Measurements from ENCODE around the gene MEF2A. TPM values are rescaled to one million over a fixed set of nuclear protein-coding genes. Genes with fewer than 3 reads are reported as not detected.

MEF2A gene
- total RNA-seq, 2 donors from 2014 or later, result 164 to 168 TPM

DNA sequence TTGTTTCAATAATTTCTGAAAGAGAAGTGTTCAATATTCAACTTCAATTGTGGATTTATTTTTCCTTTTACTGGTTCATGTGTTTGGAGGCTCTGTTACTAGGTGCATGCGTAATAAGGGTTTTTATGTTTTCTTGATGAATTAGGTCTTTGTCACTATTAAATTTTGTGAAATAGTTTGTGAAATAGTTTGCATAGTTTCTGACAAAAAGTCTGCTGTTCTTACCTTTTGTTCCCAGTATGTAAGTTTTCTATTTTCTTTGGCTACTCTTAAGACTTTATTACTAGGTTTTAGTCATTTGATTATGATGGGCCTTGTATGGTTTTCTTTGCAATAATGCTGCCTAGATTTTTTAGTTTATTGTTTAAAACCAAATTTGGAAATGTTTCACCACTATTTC is 38.0 kb downstream of the MEF2A start:
- peak overlapping the region; percentile 15 to 20 for H3K27ac ChIP-seq
- H3K4me1 ChIP-seq (ENCODE audit: control insufficient read depth in 1 of 2, low read depth in 2 of 2), result peaks cover 25 to 37% of the 10 kb centered on the region in 2 donors
- no peak for TF ChIP-seq CTCF (IDR thresholded peaks at IDR 0.05)
- H3K4me3 ChIP-seq, result no peak overlapping the region
- H3K36me3 ChIP-seq, result peaks cover 5% of the 10 kb centered on the region
- H3K9me3 ChIP-seq, result no peaks in the 10 kb centered on the region
- no peak for DNase-seq (ENCODE audit: low spot score)
- H3K27me3 ChIP-seq (replicated peaks; ENCODE audit: insufficient read depth), result no peaks in the 10 kb centered on the region
- ATAC-seq (ENCODE audit: insufficient number of reproducible peaks, low FRiP score, low read depth), result no peak

- H3K4me1 ChIP-seq (ENCODE audit: control insufficient read depth in 1 of 2, low read depth in 2 of 2), result peaks cover 25 to 37% of the 10 kb centered on the region in 2 donors
- ATAC-seq (ENCODE audit: insufficient number of reproducible peaks, low FRiP score, low read depth), result no peak
- H3K9me3 ChIP-seq, result no peaks in the 10 kb centered on the region
- no peak for DNase-seq (ENCODE audit: low spot score)
- no peak for TF ChIP-seq CTCF (IDR thresholded peaks at IDR 0.05)
- H3K27me3 ChIP-seq (replicated peaks; ENCODE audit: insufficient read depth), result no peaks in the 10 kb centered on the region
- H3K27ac ChIP-seq, result peak overlapping the region; percentile 15 to 20
- H3K4me3 ChIP-seq, result no peak overlapping the region
- H3K36me3 ChIP-seq, result peaks cover 5% of the 10 kb centered on the region
Measured at GRCh38 chr15:99604865-99605264, 39.1 kb downstream of the MEF2A start.

- no peak for DNase-seq (ENCODE audit: low spot score)
- Histone ChIP-seq H3K27me3 (replicated peaks; ENCODE audit: insufficient read depth) (no peaks in the 10 kb centered on the region), H3K4me3 (no peak overlapping the region), H3K4me1 (ENCODE audit: control insufficient read depth in 1 of 2, low read depth in 2 of 2) (peaks cover 25 to 37% of the 10 kb centered on the region in 2 donors), H3K9me3 (no peaks in the 10 kb centered on the region), H3K27ac (peak overlapping the region in 1 of 2 donors; percentile 19), H3K36me3 (no peaks in the 10 kb centered on the region)
- no peak for ATAC-seq (ENCODE audit: insufficient number of reproducible peaks, low FRiP score, low read depth)
- TF ChIP-seq CTCF (IDR thresholded peaks at IDR 0.05), result no peak
Measured at GRCh38 chr15:99605490-99605931, 39.7 kb downstream of the MEF2A start.

GRCh38 chr15:99605990-99606389 is 40.2 kb downstream of the MEF2A start:
- H3K27me3 ChIP-seq (replicated peaks; ENCODE audit: insufficient read depth), result no peaks in the 10 kb centered on the region
- H3K4me3 ChIP-seq, result no peak overlapping the region
- no peaks in the 10 kb centered on the region for H3K36me3 ChIP-seq
- peaks cover 25 to 37% of the 10 kb centered on the region in 2 donors for H3K4me1 ChIP-seq (ENCODE audit: control insufficient read depth in 1 of 2, low read depth in 2 of 2)
- no peak for TF ChIP-seq CTCF (IDR thresholded peaks at IDR 0.05)
- H3K27ac ChIP-seq, result no peak overlapping the region
- H3K9me3 ChIP-seq, result no peaks in the 10 kb centered on the region
- no peak for DNase-seq (ENCODE audit: low spot score)
- no peak for ATAC-seq (ENCODE audit: insufficient number of reproducible peaks, low FRiP score, low read depth)

DNA sequence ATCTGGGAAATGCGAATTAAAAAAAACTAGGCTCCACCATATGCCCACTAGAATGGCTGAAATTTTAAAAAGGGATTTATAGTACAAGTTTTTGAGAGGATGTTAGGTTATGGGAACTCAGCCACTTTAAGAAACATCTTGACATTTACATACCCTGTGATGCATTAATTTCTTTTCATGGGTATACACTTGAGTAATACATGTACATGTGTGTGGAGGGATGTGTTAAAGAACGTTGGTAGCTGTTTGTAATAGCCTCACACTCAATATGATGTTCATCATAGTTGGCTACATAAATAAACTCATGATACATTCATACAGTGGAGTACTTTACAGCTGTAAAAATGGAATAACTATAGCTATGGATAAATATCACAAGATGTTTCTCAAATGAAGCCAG is 40.9 kb downstream of the MEF2A start:
- DNase-seq (ENCODE audit: low spot score), result no peak
- Histone ChIP-seq H3K9me3 (no peaks in the 10 kb centered on the region), H3K27me3 (replicated peaks; ENCODE audit: insufficient read depth) (no peaks in the 10 kb centered on the region), H3K4me1 (ENCODE audit: control insufficient read depth in 1 of 2, low read depth in 2 of 2) (peaks cover 25 to 37% of the 10 kb centered on the region in 2 donors), H3K4me3 (no peak overlapping the region), H3K27ac (no peak overlapping the region), H3K36me3 (no peaks in the 10 kb centered on the region)
- TF ChIP-seq CTCF (IDR thresholded peaks at IDR 0.05), result no peak
- no peak for ATAC-seq (ENCODE audit: insufficient number of reproducible peaks, low FRiP score, low read depth)
